ENCODE results near the gene ZNF566.

- TF ChIP-seq REST (IDR thresholded peaks at IDR 0.05; ENCODE audit: low read depth), result no peak
- TF ChIP-seq, protein P1, sequence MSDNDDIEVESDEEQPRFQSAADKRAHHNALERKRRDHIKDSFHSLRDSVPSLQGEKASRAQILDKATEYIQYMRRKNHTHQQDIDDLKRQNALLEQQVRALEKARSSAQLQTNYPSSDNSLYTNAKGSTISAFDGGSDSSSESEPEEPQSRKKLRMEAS (IDR thresholded peaks at IDR 0.05), result no peak
- no peak for TF ChIP-seq TAF1 (IDR thresholded peaks at IDR 0.05; ENCODE audit: low read depth)
- TF ChIP-seq CREB1 (IDR thresholded peaks at IDR 0.05; ENCODE audit: low read depth), result no peak
- TF ChIP-seq EP300 (IDR thresholded peaks at IDR 0.05; ENCODE audit: borderline replicate concordance), result no peak
- TF ChIP-seq CEBPB (IDR thresholded peaks at IDR 0.05), result no peak
- no peak for TF ChIP-seq RAD21 (IDR thresholded peaks at IDR 0.05; ENCODE audit: low read depth)
- no peak for TF ChIP-seq YY1 (IDR thresholded peaks at IDR 0.05; ENCODE audit: low read depth)
- no peak for TF ChIP-seq FOXM1 (IDR thresholded peaks at IDR 0.05; ENCODE audit: borderline replicate concordance, low read depth)
Observed at GRCh38 chr19:36488118-36488845, 1.1 kb downstream of the ZNF566 start.
